ENCODE measurements around the gene NCOA4.
A peak's percentile ranks its signal among the peaks of the same experiment; 100 is the strongest.
"Not testable (repeated sequence)": the region's sequence is repeated elsewhere in the genome, so short reads cannot be mapped to it uniquely, and the experiment has no call there.

The NCOA4 gene

GRCh38 chr10:45983538-45984186, 46.8 kb downstream of the NCOA4 start:
- peak; percentile 19 for DNase-seq (ENCODE audit: low read depth, low spot score)

DNA sequence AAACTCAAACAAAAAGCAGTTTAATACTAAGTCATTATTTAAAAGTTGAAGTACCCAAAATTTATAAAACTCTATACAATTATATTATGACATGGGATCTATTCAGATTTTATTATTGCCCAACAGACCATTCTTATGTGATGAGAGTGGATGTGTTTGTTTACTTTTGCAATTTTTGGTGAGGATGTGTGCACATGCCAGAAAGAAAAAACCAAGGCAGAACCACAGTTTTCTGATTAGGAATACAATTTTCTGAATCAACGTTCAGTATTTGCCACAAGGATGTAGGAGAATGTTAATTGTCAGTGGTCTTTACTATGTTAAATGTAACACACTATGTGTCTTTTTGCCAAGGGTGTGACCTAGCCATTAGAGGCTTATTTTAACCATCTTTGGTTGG, 49.1 kb downstream of the NCOA4 start:
- not testable (repeated sequence) for DNase-seq (ENCODE audit: low read depth, low spot score)

DNA sequence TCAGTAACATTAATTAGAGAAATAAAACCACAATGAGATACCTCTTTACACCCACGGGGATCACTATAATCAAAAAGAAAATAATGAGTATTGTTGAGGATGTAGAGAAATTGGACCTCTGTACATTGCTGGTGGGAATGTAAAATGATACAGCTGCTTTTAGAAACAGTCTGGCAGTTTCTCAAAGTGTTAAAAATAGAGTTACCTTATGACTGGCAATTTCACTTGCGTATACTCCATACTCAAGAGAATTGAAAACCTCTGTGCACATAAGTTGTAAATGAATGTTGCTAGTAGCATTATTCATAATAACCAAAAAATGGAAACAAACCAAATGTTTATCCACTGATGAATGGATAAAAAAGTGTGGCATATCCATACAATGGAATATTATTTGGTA, 51.9 kb downstream of the NCOA4 start:
- not testable (repeated sequence) for DNase-seq (ENCODE audit: low read depth, low spot score)

- not testable (repeated sequence) for DNase-seq (ENCODE audit: low read depth, low spot score)
Measured at GRCh38 chr10:45974041-45974440, 56.4 kb downstream of the NCOA4 start.

GRCh38 chr10:45972813-45973169, 57.6 kb downstream of the NCOA4 start:
- DNase-seq (ENCODE audit: low read depth, low spot score), result not testable (repeated sequence)

DNA sequence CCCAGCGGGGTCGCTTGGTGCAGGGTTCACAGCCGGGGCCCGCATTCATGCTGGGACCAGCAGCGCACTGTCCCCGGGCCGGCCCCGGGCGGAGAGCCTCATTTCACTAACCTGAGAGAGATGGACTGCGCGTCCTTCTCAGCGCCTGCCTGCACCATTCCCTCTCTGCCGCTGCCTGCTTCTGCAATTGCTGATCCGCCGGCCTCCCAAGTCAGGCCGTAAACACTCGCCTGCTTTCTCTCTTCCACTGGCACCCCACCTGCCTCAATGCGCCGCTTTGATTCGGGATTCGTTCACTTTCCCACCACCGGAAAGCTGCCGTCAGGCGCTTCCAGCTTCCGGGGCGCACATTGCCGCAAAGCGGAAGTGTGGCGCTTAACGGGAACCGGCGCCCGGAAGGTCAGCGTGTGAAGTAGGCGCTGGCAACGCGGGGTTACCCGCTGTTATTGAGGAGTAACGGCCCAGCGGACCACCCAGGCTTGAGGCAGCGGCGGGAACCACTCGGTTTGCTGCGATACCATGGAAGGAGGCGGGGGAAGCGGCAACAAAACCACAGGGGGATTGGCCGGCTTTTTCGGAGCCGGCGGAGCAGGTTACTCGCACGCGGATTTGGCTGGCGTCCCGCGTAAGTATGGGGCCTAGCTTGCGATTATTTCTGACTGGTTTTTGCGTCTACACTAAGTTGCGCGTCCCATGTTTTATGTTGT, 58.2 kb downstream of the NCOA4 start, which contains the start of gene TIMM23:
TIMM23 (plus strand) TSS at position 384 of the 707 bp plus-strand sequence; CDS start at position 520, 136 bp downstream.
- peak; percentile 90 for DNase-seq (ENCODE audit: low read depth, low spot score)

DNA sequence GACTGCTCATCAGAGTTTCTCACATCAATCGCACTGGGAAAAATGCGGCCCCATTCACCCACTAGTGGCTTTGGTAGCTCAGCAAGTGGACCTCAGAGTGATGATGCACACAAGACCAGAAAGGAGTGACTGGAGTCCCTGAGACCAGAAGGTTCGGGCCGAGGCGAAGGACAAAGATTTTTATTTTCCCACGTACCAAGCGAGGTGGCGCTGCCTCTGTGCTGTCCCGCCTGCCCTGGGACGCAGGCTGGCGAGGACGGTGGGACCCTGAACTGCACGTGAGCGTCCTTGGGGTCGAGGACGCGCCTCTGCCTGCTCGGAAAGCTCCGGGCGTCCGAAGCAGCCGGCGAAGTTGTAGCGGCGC, 58.7 kb downstream of the NCOA4 start:
- DNase-seq (ENCODE audit: low read depth, low spot score), result peak; percentile 41

- DNase-seq (ENCODE audit: low read depth, low spot score), result not testable (repeated sequence)
Measured at GRCh38 chr10:45971019-45971418, 59.4 kb downstream of the NCOA4 start.

GRCh38 chr10:45962686-45963452, 67.6 kb downstream of the NCOA4 start:
- not testable (repeated sequence) for DNase-seq (ENCODE audit: low read depth, low spot score)

DNA sequence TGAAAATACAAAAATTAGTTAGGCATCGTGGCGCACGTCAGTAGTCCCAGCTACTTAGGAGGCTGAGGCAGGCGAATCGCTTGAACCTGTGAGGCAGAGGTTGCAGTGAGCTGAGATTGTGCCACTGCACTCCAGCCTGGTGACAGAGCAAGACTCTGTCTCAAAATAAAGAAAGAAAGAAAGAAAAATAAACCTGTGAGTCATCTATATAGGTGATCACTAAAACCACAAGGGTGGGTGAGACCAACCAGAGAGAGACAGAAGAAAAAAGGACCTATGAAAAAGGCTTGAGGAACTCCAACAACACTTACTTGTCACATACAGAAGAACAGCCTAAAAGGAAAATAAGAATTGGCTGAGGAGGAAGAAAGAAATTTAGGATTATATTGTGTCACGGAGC, 72.5 kb downstream of the NCOA4 start:
- not testable (repeated sequence) for DNase-seq (ENCODE audit: low read depth, low spot score)

DNA sequence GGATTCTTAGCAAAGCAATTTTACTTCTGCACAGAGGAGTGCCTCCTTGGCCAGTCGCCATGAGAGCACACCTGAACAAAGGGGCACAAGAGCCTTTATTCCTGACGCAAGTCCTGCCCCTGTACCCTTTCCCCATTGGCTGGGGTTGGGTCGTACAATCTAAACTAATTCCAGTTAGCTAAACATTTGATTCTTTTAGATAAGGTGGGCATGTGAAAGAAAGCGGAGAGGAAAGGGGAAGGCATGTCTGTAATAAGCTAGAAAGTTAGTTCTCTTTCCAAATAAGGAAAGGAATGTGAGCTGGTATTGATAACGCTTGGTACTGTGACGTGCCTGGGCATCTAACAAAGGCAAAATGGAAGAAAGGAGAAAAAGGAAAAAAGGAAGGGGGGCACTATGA, 73.8 kb downstream of the NCOA4 start:
- not testable (repeated sequence) for DNase-seq (ENCODE audit: low read depth, low spot score)
